Suppressor macrophage treated with lipopolysaccharide for 1 hour (primary cell): Measurements from ENCODE around the gene FAM222B.
"Not testable (repeated sequence)": the region's sequence is repeated elsewhere in the genome, so short reads cannot be mapped to it uniquely, and the experiment has no call there.

ENCODE experiments used
- DNase-seq, 3 donors: peaks; one replicate each; pipeline ENCODE4 v3.0.0-alpha.2; 2020 to 2022

Gene FAM222B

GRCh38 chr17:28871056-28871579 lies 28.5 kb upstream of the FAM222B start:
- no peak for DNase-seq

GRCh38 chr17:28867276-28867675 lies 24.7 kb upstream of the FAM222B start:
- no peak for DNase-seq

- peak; percentile 33 to 55 (median 39) for DNase-seq
Observed at GRCh38 chr17:28865946-28866752, 23.6 kb upstream of the FAM222B start.

GRCh38 chr17:28864991-28865849 lies 22.6 kb upstream of the FAM222B start:
- DNase-seq, result no peak

GRCh38 chr17:28863953-28864352 lies 21.4 kb upstream of the FAM222B start:
- DNase-seq, result no peak

- DNase-seq, result no peak
Observed at GRCh38 chr17:28862561-28862960, 20.0 kb upstream of the FAM222B start.

- DNase-seq, result no peak
Observed at GRCh38 chr17:28861393-28862203, 19.0 kb upstream of the FAM222B start.

- no peak for DNase-seq
Observed at GRCh38 chr17:28860363-28860808, 17.8 kb upstream of the FAM222B start.

- DNase-seq, result no peak
Observed at GRCh38 chr17:28858801-28859355, 16.3 kb upstream of the FAM222B start.

- DNase-seq, result no peak
Observed at GRCh38 chr17:28857905-28858800, 15.6 kb upstream of the FAM222B start.

GRCh38 chr17:28856028-28856574 lies 13.5 kb upstream of the FAM222B start:
- DNase-seq, result no peak

GRCh38 chr17:28855336-28855679 lies 12.7 kb upstream of the FAM222B start:
- peak in 1 of 3 donors; percentile 21 for DNase-seq

GRCh38 chr17:28854457-28855335 lies 12.1 kb upstream of the FAM222B start, which contains the start of gene ERAL1:
Gene ERAL1 (plus strand): TSS chr17:28855016. CDS start chr17:28855035, 19 bp downstream.
- DNase-seq, result peak; percentile 91

- DNase-seq, result no peak
Observed at GRCh38 chr17:28853295-28853694, 10.7 kb upstream of the FAM222B start.

- peak in 2 of 3 donors; percentile 18 for DNase-seq
Observed at GRCh38 chr17:28849281-28849680, 6.7 kb upstream of the FAM222B start.

- DNase-seq, result peak; percentile 63 to 86 (median 72)
Observed at GRCh38 chr17:28848667-28849066, 6.1 kb upstream of the FAM222B start.

- DNase-seq, result not testable (repeated sequence)
Observed at GRCh38 chr17:28846699-28847098, 4.1 kb upstream of the FAM222B start.

GRCh38 chr17:28846231-28846630 lies 3.6 kb upstream of the FAM222B start:
- DNase-seq, result no peak

- no peak for DNase-seq
Observed at GRCh38 chr17:28843816-28844148, 1.2 kb upstream of the FAM222B start.

- no peak for DNase-seq
Observed at GRCh38 chr17:28841901-28842281, 699 bp downstream of the FAM222B start.
